ENCODE measurements around the gene MORN1.
"Not testable (repeated sequence)": the region's sequence is repeated elsewhere in the genome, so short reads cannot be mapped to it uniquely, and the experiment has no call there.

The MORN1 gene

GRCh38 chr1:2339206-2340085, 51.9 kb downstream of the MORN1 start:
- no peak for DNase-seq (ENCODE audit: low read depth, low spot score)

GRCh38 chr1:2337501-2337900, 53.9 kb downstream of the MORN1 start:
- DNase-seq (ENCODE audit: low read depth, low spot score): no peak

GRCh38 chr1:2337081-2337480, 54.3 kb downstream of the MORN1 start:
- no peak for DNase-seq (ENCODE audit: low read depth, low spot score)

GRCh38 chr1:2336499-2336898, 54.9 kb downstream of the MORN1 start:
- no peak for DNase-seq (ENCODE audit: low read depth, low spot score)

- DNase-seq (ENCODE audit: low read depth, low spot score): no peak
These were observed 55.5 kb downstream of the MORN1 start for GRCh38 chr1:2335721-2336455.

- DNase-seq (ENCODE audit: low read depth, low spot score): no peak
These were observed 56.3 kb downstream of the MORN1 start for GRCh38 chr1:2334883-2335534.

- no peak for DNase-seq (ENCODE audit: low read depth, low spot score)
These were observed 57.0 kb downstream of the MORN1 start for GRCh38 chr1:2334366-2334765.

- not testable (repeated sequence) for DNase-seq (ENCODE audit: low read depth, low spot score)
These were observed 59.8 kb downstream of the MORN1 start for GRCh38 chr1:2331580-2331979.

- DNase-seq (ENCODE audit: low read depth, low spot score): no peak
These were observed 60.2 kb downstream of the MORN1 start for GRCh38 chr1:2331200-2331544.

- DNase-seq (ENCODE audit: low read depth, low spot score): no peak
These were observed 60.7 kb downstream of the MORN1 start for GRCh38 chr1:2330519-2331199.

- no peak for DNase-seq (ENCODE audit: low read depth, low spot score)
These were observed 61.3 kb downstream of the MORN1 start for GRCh38 chr1:2330035-2330434.

- DNase-seq (ENCODE audit: low read depth, low spot score): no peak
These were observed 62.5 kb downstream of the MORN1 start for GRCh38 chr1:2328676-2329455.

GRCh38 chr1:2327841-2328240, 63.5 kb downstream of the MORN1 start:
- DNase-seq (ENCODE audit: low read depth, low spot score): no peak

GRCh38 chr1:2327162-2327561, 64.2 kb downstream of the MORN1 start:
- DNase-seq (ENCODE audit: low read depth, low spot score): not testable (repeated sequence)

GRCh38 chr1:2326524-2326923, 64.8 kb downstream of the MORN1 start:
- DNase-seq (ENCODE audit: low read depth, low spot score): no peak

GRCh38 chr1:2324553-2325366, 66.6 kb downstream of the MORN1 start:
- DNase-seq (ENCODE audit: low read depth, low spot score): no peak

- DNase-seq (ENCODE audit: low read depth, low spot score): no peak
These were observed 67.8 kb downstream of the MORN1 start for GRCh38 chr1:2323451-2323974.

- DNase-seq (ENCODE audit: low read depth, low spot score): no peak
These were observed 68.7 kb downstream of the MORN1 start for GRCh38 chr1:2322581-2323211.

- DNase-seq (ENCODE audit: low read depth, low spot score): peak; percentile 37
These were observed 69.2 kb downstream of the MORN1 start for GRCh38 chr1:2322065-2322571.

Measured in brain pericyte (primary cell).